H1 (cell line): ENCODE measurements around the gene MBD5. TPM values are rescaled to one million over a fixed set of nuclear protein-coding genes. Genes with fewer than 3 reads are reported as not detected.

Experiments used
- CREB1 ChIP-seq: IDR thresholded peaks from 2 replicates; pipeline ENCODE4 v1.6.1; 2012; ENCODE audit warnings: inconsistent platforms
- YY1 ChIP-seq: IDR thresholded peaks from 2 replicates; pipeline ENCODE4 v1.6.1; 2011; ENCODE audit warnings: low read depth, mild to moderate bottlenecking, low read length
- polyA plus RNA-seq, 7 experiments: library from polyadenylated mRNA; depleted of rRNA in 3 of 7; stranded (reverse) in 5 of 7; unstranded in 2 of 7; fragments of >200 nt in 5 of 7; fragments of 200-250 nt in 2 of 7; gene quantifications; 1 replicate in 5 of 7; 2 replicates in 1 of 7; 4 replicates in 1 of 7; pipeline versions ENCODE4 v1.2.1 to v1.2.3, GENCODE V29; 2011 to 2013; ENCODE audit warnings: missing spikeins in 2 of 7, mixed read lengths in 2 of 7
- total RNA-seq: library from RNA; stranded (reverse); fragmentation: NEBNext Ultra II Directional; extraction: Animal tissue kit (Norgen Biotek cat#: 25700); gene quantifications from 2 replicates; pipeline ENCODE4 v1.2.1, GENCODE V29; 2021
- TF ChIP-seq, protein P1 (sequence below), 3 experiments: IDR thresholded peaks; 1 replicate in 2 of 3; 2 replicates in 1 of 3; pipeline versions ENCODE4 v1.5.1 to v1.6.1; 2011; ENCODE audit warnings: low read length in 3 of 3, mild to moderate bottlenecking in 3 of 3, inconsistent platforms in 2 of 3, low read depth in 1 of 3, moderate library complexity in 1 of 3; ENCODE audit not compliant: insufficient read depth in 1 of 3; ENCODE audit errors: control extremely low read depth in 1 of 3

The MBD5 gene
- total and polyA plus RNA-seq, 2 of the 8 experiments (the other 6 are each of a cell fraction or from before 2014, with no cell fraction given): 9.7 to 29.4 TPM

DNA sequence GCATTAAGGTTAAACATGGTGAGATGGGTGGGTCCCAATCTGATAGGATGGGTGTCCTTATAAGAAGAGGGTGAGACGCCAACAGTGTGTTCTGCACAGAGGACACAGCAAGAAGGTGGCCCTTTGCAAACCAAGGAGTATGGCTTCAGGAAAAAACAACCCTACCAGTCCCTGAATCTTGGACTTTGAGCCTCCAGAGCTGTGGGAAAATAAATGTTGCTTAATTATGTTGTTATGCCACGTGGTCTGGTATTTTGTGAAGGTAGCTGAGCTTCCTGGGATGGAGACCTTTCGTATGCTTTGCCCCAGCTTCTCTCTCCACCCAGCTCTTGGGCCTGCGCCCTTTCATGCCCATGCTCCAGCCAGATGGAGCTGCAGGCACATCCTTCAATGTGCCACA, 509.5 kb downstream of the MBD5 start (continued):
- TF ChIP-seq, protein P1, sequence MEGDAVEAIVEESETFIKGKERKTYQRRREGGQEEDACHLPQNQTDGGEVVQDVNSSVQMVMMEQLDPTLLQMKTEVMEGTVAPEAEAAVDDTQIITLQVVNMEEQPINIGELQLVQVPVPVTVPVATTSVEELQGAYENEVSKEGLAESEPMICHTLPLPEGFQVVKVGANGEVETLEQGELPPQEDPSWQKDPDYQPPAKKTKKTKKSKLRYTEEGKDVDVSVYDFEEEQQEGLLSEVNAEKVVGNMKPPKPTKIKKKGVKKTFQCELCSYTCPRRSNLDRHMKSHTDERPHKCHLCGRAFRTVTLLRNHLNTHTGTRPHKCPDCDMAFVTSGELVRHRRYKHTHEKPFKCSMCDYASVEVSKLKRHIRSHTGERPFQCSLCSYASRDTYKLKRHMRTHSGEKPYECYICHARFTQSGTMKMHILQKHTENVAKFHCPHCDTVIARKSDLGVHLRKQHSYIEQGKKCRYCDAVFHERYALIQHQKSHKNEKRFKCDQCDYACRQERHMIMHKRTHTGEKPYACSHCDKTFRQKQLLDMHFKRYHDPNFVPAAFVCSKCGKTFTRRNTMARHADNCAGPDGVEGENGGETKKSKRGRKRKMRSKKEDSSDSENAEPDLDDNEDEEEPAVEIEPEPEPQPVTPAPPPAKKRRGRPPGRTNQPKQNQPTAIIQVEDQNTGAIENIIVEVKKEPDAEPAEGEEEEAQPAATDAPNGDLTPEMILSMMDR (IDR thresholded peaks at IDR 0.05; ENCODE audit: control extremely low read depth in 1 of 3, insufficient read depth in 1 of 3, low read depth in 1 of 3, low read length in 3 of 3): no peak
- TF ChIP-seq CREB1: no peak
- TF ChIP-seq YY1: no peak
